GM19328 (cell line): ENCODE measurements around the gene HK2.
"Not testable (repeated sequence)": the region's sequence is repeated elsewhere in the genome, so short reads cannot be mapped to it uniquely, and the experiment has no call there.

Source experiments
- ATAC-seq: cut with Tn5 transposase; IDR thresholded peaks from one replicate; pipeline ENCODE4 v1.9.1; 2021; ENCODE audit warnings: mild to moderate bottlenecking, moderate library complexity; ENCODE audit not compliant: unreplicated experiment

Gene HK2

GRCh38 chr2:74834792-74835755 lies 1.1 kb downstream of the HK2 start:
- ATAC-seq, result peak; percentile 47

- no peak for ATAC-seq
Measured at GRCh38 chr2:74835831-74836674, 2.1 kb downstream of the HK2 start.

DNA sequence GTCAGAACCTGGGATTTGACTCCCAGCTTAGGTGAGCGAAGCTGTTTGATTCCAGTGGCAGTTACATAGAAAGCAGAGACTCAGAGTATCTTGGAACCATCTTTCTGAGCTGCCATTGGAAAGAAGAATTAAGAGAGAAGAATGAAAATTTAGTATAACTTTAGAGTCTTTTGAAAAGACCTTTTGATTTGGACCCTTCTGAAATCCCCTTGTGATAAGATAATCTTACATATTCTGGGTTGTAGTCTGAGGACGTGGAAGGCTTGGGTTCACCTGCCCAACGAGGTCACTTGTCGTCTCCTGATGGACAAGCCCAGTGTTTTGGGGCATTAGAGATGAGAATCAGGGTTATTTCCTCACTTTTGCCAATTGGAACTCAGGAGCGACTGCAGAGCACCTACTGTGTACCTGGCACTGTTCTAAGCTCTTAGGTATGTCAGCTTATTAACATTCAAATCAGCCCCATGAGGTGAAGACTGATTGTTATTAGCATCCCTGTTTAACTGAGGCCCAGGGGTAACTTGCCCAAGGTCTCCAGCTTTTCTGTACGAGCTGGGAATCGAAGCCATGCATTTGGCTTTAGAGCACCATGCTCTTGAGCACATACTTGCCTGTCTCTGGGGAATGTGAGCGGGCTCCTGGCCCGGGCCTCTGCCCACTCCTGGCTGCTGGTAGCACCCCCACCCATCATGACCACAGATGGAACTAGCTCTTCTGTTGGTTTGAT lies 2.9 kb downstream of the HK2 start:
- no peak for ATAC-seq

- no peak for ATAC-seq
Measured at GRCh38 chr2:74841641-74842040, 7.7 kb downstream of the HK2 start.

- ATAC-seq, result no peak
Measured at GRCh38 chr2:74843433-74843832, 9.5 kb downstream of the HK2 start.

GRCh38 chr2:74843899-74844298 lies 10.0 kb downstream of the HK2 start:
- peak; percentile 76 for ATAC-seq

- ATAC-seq, result no peak
Measured at GRCh38 chr2:74844752-74845151, 10.8 kb downstream of the HK2 start.

- ATAC-seq, result no peak
Measured at GRCh38 chr2:74845217-74845751, 11.4 kb downstream of the HK2 start.

- no peak for ATAC-seq
Measured at GRCh38 chr2:74845991-74846390, 12.1 kb downstream of the HK2 start.

GRCh38 chr2:74846481-74846880 lies 12.6 kb downstream of the HK2 start:
- no peak for ATAC-seq

GRCh38 chr2:74847070-74847858 lies 13.3 kb downstream of the HK2 start:
- ATAC-seq, result no peak

- peak; percentile 91 for ATAC-seq
Measured at GRCh38 chr2:74849228-74849892, 15.4 kb downstream of the HK2 start.

DNA sequence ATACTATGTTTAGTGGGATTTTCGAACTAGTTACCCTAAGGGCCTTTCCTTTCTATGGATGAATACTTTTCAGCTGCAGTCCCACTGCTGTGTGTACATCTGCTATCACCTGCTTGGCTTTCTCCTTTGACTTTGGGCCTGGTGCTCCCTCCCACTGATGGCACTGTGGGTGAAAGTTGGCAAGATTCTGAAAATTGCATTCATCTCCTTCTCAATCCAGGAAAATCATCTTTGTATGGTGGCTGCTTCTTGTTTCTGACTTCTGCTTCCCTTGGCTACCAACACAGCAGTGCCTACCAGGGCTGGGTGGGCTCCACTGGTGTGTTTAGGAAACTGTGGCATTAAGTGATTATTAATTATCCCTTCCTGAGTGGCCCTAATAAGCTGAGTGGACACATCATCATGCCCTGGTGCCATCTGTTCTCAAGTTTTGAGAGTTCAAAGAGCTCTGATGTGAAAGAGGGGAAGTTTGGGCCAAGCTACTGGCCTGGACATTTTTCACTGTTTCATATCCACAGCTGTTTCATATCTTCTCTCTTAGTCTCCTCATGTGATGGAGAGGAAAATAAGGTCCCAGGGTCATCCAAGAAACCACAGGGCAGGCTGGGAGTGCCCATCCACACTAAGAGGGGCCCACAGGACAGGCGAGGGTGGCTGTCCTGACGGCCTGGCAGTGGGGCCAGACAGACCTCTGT lies 16.7 kb downstream of the HK2 start:
- no peak for ATAC-seq

GRCh38 chr2:74851191-74851566 lies 17.3 kb downstream of the HK2 start:
- ATAC-seq, result no peak

DNA sequence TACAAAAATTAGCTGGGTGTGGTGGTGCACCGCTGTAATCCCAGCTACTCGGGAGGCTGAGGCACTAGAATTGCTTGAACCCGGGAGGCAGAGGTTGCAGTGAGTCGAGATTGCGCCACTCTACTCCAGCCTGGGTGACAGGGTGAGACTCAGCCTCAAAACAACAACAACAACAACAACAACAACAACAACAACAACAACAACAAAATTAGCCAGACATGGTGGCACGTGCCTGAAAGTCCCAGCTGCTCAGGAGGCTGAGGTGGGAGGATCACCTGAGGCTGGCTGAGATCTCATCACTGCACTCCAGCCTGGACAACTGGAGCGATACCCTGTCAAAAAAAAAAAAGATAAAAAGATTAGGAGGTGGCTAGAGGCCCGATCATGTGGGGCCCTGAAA lies 19.4 kb downstream of the HK2 start:
- not testable (repeated sequence) for ATAC-seq

DNA sequence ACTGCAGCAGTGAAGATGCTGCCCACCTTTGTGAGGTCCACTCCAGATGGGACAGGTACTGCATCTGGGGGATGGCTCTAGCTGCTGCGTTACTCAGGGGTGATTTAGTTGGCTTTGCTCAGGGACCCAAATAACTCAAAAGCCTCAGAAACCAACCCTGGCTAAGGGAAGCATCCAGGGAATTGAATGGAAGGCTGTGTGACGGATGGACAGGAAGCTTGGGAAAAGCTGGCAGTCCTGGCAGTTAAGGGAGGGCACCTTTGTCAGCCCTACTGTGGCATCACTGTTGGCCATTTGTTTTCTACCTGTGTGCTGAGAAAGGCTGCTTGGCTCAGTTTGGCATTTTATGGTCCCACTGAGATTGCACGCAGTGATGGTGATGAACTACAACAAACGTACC lies 20.5 kb downstream of the HK2 start:
- no peak for ATAC-seq

DNA sequence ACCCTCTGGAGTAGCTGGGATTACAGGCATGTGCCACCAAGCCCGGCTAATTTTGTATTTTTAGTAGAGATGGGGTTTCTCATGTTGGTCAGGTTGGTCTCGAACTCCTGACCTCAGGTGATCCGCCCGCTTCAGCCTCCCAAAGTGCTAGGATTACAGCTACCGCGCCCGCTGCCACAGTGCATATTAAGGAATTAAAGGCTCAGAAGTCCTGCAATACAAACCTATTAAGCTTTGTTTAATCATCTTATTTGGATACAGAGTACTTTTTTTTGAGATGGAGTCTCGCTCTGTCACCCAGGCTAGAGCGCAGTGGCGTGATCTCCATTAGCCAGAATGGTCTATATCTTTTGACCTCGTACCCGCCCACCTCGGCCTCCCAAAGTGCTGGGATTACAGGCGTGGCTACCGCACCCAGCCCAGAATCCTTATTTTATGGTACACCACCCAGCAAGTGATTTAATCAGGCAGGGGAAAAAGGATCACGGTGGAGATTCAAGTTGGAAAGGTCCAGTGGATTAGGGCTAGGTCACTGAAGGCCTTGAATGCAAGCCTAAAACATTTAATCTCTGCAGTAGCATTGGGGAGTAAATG lies 21.3 kb downstream of the HK2 start:
- not testable (repeated sequence) for ATAC-seq

DNA sequence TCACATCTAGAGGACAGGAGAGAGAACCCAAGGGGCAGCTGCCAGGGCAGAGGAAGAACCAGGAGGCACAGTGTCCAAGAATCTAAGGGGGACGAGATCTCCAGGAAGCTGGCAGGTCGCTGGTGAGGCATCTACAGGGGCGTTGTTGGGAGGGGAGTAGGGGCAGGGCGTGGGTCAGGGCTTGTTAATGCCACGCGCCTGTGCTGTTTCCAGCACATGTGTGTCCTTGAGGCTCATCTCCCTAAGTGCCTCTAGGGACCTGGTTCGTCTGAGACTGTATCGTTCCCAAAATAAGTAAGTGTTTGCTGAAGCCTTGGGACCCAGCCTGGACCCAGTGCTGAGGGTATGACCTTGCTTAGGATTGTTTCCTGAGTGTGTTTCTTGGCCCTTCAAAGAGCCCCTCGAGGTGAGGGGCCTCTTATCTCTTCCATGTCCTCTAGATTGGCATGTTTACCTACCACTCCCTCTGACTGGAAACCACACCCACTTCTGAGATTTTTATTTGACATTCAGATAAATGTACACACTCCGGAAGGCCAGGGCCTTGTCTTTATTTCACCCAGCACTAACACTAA lies 22.2 kb downstream of the HK2 start:
- ATAC-seq, result no peak
